Uterus (tissue), 2 donors: ENCODE data around the gene OLIG1.

Experiments
- POLR2A ChIP-seq, 2 donors: fragments of 450-650 bp; IDR thresholded peaks; one replicate each; pipeline ENCODE4 v1.6.1; 2016; ENCODE audit warnings: antibody characterized with exemption in 2 of 2, mild to moderate bottlenecking in 1 of 2, moderate library complexity in 1 of 2
- TF ChIP-seq, protein P1 (sequence below), 4 experiments: fragments of 200-600 bp in 2 of 4; fragments of 450-650 bp in 2 of 4; sonication (generic) in 2 of 4; IDR thresholded peaks; one replicate each; pipeline ENCODE4 v1.5.1; 2016 to 2019; ENCODE audit warnings: antibody characterized with exemption in 4 of 4, mild to moderate bottlenecking in 2 of 4, moderate library complexity in 1 of 4

DNA sequence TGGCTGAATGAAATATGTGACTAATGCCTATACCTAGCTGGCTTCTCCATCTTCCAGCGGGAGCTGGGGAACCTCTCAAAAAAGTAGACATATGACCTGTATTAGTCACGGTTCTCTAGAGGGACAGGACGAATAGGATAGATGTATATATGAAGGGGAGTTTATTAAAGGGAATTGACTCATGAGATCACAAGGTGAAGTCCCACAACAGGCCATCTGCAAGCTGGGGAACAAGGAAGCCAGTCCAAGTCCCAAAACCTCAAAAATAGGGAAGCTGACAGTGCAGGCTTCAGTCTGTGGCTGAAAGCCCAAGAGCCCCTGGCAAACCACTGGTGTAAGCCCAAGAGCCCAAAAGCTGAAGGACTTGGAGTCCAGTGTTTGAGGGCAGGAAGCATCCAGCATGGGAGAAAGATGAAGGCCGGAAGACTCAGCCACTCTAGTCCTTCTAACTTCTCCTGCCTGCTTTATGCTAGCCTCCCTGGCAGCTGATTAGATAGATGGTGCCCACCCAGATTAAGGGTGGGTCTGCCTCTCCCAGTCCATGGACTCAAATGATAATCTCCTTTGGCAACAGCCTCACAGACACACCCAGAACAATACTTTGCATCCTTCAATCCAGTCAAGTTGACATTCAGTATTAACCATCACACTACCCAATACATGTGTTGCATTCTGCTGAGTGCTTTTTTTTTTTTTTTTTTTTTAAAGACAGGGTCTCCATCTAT lies 19.6 kb downstream of the OLIG1 start:
- TF ChIP-seq POLR2A (IDR thresholded peaks at IDR 0.05): no peak
- TF ChIP-seq, protein P1, sequence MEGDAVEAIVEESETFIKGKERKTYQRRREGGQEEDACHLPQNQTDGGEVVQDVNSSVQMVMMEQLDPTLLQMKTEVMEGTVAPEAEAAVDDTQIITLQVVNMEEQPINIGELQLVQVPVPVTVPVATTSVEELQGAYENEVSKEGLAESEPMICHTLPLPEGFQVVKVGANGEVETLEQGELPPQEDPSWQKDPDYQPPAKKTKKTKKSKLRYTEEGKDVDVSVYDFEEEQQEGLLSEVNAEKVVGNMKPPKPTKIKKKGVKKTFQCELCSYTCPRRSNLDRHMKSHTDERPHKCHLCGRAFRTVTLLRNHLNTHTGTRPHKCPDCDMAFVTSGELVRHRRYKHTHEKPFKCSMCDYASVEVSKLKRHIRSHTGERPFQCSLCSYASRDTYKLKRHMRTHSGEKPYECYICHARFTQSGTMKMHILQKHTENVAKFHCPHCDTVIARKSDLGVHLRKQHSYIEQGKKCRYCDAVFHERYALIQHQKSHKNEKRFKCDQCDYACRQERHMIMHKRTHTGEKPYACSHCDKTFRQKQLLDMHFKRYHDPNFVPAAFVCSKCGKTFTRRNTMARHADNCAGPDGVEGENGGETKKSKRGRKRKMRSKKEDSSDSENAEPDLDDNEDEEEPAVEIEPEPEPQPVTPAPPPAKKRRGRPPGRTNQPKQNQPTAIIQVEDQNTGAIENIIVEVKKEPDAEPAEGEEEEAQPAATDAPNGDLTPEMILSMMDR (IDR thresholded peaks at IDR 0.05): no peak
